B cell (primary cell): Measurements from ENCODE around the gene RBBP6. TPM values are rescaled to one million over a fixed set of nuclear protein-coding genes. Genes with fewer than 3 reads are reported as not detected.

ENCODE experiments used
- ATAC-seq: fragments of 200-7000 bp; cut with Tn5 transposase; one replicate; pipeline ENCODE4 v1.10.0; 2021; ENCODE audit warnings: low read depth, mild to moderate bottlenecking, moderate number of reproducible peaks, moderate library complexity
- CTCF ChIA-PET: fragments of 350-600 bp; sonication (Branson Sonifier 250); formaldehyde crosslinking; loops from one replicate; lab custom pipeline; 2021; ENCODE audit warnings: antibody characterized with exemption, inconsistent platforms; lab: Charles Lee
- POLR2A ChIA-PET: fragments of 350-600 bp; sonication (Branson Sonifier 250); formaldehyde crosslinking; loops from one replicate; lab custom pipeline; 2021; ENCODE audit warnings: antibody characterized with exemption; lab: Charles Lee
- DNase-seq: peaks from one replicate; pipeline ENCODE4 v3.0.0; 2013
- H2AFZ ChIP-seq: 2 replicates; pipeline ENCODE4 v1.6.1; 2012; ENCODE audit warnings: mild to moderate bottlenecking, low read depth, low read length; ENCODE audit not compliant: insufficient read depth, poor library complexity, severe bottlenecking
- H3K27ac ChIP-seq, 2 donors: 1 replicate in 1 of 2; 2 replicates in 1 of 2; pipeline ENCODE4 v1.5.1; 2012 to 2013; ENCODE audit warnings: low read length in 2 of 2, mild to moderate bottlenecking in 2 of 2, moderate library complexity in 1 of 2
- H3K27me3 ChIP-seq, 4 experiments: fragments of 200-600 bp in 1 of 4; sonication (generic) in 1 of 4; replicated peaks in 1 of 4; 1 replicate in 2 of 4; 2 replicates in 2 of 4; pipeline versions ENCODE4 v1.6.1 to v1.7.0; 2013 to 2016; ENCODE audit warnings: low read length in 3 of 4, mild to moderate bottlenecking in 2 of 4, mixed read lengths in 1 of 4, moderate library complexity in 1 of 4; ENCODE audit not compliant: insufficient read depth in 4 of 4, control insufficient read depth in 3 of 4; ENCODE audit errors: control extremely low read depth in 1 of 4
- H3K36me3 ChIP-seq, 2 experiments: replicated peaks in 1 of 2; 1 replicate in 1 of 2; 2 replicates in 1 of 2; pipeline versions ENCODE4 v1.6.1 to v1.7.1; 2013; ENCODE audit warnings: low read length in 1 of 2; ENCODE audit not compliant: insufficient read depth in 2 of 2, control insufficient read depth in 1 of 2; ENCODE audit errors: control extremely low read depth in 1 of 2, extremely low read depth in 1 of 2
- H3K4me1 ChIP-seq, 2 donors: fragments of 200-600 bp in 1 of 2; sonication (generic) in 1 of 2; 1 replicate in 1 of 2; 2 replicates in 1 of 2; pipeline versions ENCODE4 v1.5.1 to v1.6.1; 2013 to 2017; ENCODE audit warnings: low read length in 2 of 2; ENCODE audit not compliant: control insufficient read depth in 2 of 2, insufficient read depth in 2 of 2
- H3K4me2 ChIP-seq: replicated peaks from 2 replicates; pipeline ENCODE3; 2012; ENCODE audit warnings: mild to moderate bottlenecking, low read depth, low read length; ENCODE audit not compliant: poor library complexity, severe bottlenecking
- H3K4me3 ChIP-seq, 5 experiments: fragments of 200-600 bp in 1 of 5; sonication (generic) in 1 of 5; 1 replicate in 3 of 5; 2 replicates in 2 of 5; pipeline versions ENCODE4 v1.5.1 to v1.7.0; 2011 to 2016; ENCODE audit warnings: low read length in 4 of 5, mild to moderate bottlenecking in 4 of 5, low read depth in 2 of 5, control low read depth in 1 of 5, moderate library complexity in 1 of 5; ENCODE audit not compliant: insufficient read depth in 1 of 5; ENCODE audit errors: control extremely low read depth in 1 of 5, extremely low read depth in 1 of 5
- H3K79me2 ChIP-seq: fragments of 200-600 bp; sonication (generic); one replicate; pipeline ENCODE4 v1.6.0; 2016; ENCODE audit warnings: low read length; ENCODE audit not compliant: control insufficient read depth, insufficient read depth
- H3K9ac ChIP-seq: fragments of 200-600 bp; sonication (generic); 2 replicates; pipeline ENCODE4 v1.6.1; 2017; ENCODE audit warnings: mild to moderate bottlenecking, low read length, moderate library complexity
- H3K9me3 ChIP-seq, 3 donors: one replicate each; pipeline versions ENCODE4 v1.6.1 to v1.7.1; 2013; ENCODE audit warnings: low read length in 2 of 3; ENCODE audit not compliant: control insufficient read depth in 2 of 3, insufficient read depth in 1 of 3; ENCODE audit errors: control extremely low read depth in 1 of 3
- H4K20me1 ChIP-seq: 2 replicates; pipeline ENCODE4 v1.6.0; 2012; ENCODE audit warnings: mild to moderate bottlenecking, low read length; ENCODE audit not compliant: insufficient read depth, control insufficient read depth, poor library complexity, severe bottlenecking
- H3K27ac Mint-ChIP-seq: one replicate; pipeline ENCODE4 v1.8.0; 2021; ENCODE audit warnings: mixed read lengths
- H3K27me3 Mint-ChIP-seq: one replicate; pipeline ENCODE4 v1.8.0; 2021; ENCODE audit warnings: mixed read lengths
- H3K4me1 Mint-ChIP-seq: one replicate; pipeline ENCODE4 v1.8.0; 2021; ENCODE audit warnings: mixed read lengths
- H3K4me3 Mint-ChIP-seq: one replicate; pipeline ENCODE4 v1.8.0; 2021; ENCODE audit warnings: mixed read lengths
- H3K9me3 Mint-ChIP-seq: one replicate; pipeline ENCODE4 v1.8.0; 2022; ENCODE audit warnings: mixed read lengths; ENCODE audit not compliant: insufficient read depth
- EZH2 ChIP-seq: IDR thresholded peaks from 2 replicates; pipeline ENCODE4 v1.6.1; 2012; ENCODE audit warnings: borderline replicate concordance, low read depth, mild to moderate bottlenecking, moderate library complexity, low read length; ENCODE audit not compliant: insufficient read depth, poor library complexity, severe bottlenecking
- WGBS: methylation state at CpG from one replicate; pipeline ENCODE4 v1.1.5; 2013; ENCODE audit warnings: missing lambda C conversion rate; ENCODE audit not compliant: insufficient coverage; 5-methylcytosine and 5-hydroxymethylcytosine counted together
- intact Hi-C: fragments of 100-400 bp; cut with micrococcal nuclease; formaldehyde crosslinking; loops from one replicate; pipeline ENCODE4 v1.10.0; 2022
- polyA plus RNA-seq: library from polyadenylated mRNA; depleted of rRNA; stranded (reverse); fragments of >200 nt; gene quantifications from 2 replicates; pipeline ENCODE4 v1.2.3, GENCODE V29; 2012
- total RNA-seq, 2 donors: library from RNA; stranded (reverse); fragments of 120-200 nt in 1 of 2; gene quantifications; 1 replicate in 1 of 2; 2 replicates in 1 of 2; pipeline versions ENCODE4 v1.2.3 to v1.2.4, GENCODE V29; 2013 to 2022
- TF ChIP-seq, protein P1 (sequence below): fragments of 200-600 bp; IDR thresholded peaks from one replicate; pipeline ENCODE4 v1.8.0; 2022; ENCODE audit warnings: antibody characterized with exemption, mild to moderate bottlenecking

RBBP6 gene
- total and polyA plus RNA-seq, 2 donors (not counting 1 experiment from before 2014, with no cell fraction given) = 107 to 132 TPM

DNA sequence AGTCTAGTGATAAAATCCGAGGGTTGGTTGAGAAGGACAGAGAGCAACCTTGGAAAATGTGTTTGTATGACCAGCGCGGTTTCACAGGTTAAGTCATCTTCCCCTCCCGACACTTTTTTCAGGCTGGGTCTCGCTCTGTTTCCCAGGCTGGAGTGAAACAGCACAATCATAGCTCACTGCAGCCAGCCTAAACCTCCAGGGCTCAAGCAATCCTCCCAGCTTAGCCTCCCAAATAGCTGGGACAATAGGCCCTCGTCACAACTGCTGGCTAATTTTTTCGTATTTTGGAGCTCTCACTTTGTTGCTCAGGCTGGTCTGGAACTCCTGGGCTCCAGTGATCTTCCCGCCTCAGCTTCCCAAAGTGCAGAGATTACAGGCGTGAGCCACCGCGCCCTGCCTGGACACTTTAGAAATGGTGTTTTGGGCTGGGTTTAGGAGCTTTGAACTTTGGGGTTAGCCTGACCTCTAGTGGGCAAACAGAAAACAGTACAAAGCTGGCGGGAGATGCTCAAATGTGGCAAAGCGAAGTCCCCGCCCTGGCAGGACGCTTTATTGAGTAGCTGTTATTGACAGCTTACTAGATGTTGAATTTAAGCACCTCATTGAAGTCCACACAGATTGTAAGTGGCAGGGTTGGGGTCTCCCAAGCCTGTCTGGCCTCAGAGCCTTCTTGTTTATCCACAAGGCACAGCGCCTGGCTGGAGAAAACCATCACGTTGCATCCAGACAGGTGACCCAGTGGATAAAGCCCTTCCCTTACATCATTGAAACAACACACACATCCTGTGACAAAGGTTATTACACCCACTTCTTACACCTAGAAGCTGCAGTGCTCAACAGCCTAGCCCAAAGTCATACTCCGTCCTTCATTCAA is 34.7 kb upstream of the RBBP6 start:
- Mint-ChIP-seq H3K27me3 (peaks cover 35% of the 10 kb centered on the region), H3K4me3 (no peak overlapping the region), H3K4me1 (peaks cover 1% of the 10 kb centered on the region), H3K27ac (no peak overlapping the region), H3K9me3 (no peaks in the 10 kb centered on the region)
- no peaks in the 10 kb centered on the region for H3K36me3 ChIP-seq
- no peak for TF ChIP-seq EZH2
- TF ChIP-seq, protein P1, sequence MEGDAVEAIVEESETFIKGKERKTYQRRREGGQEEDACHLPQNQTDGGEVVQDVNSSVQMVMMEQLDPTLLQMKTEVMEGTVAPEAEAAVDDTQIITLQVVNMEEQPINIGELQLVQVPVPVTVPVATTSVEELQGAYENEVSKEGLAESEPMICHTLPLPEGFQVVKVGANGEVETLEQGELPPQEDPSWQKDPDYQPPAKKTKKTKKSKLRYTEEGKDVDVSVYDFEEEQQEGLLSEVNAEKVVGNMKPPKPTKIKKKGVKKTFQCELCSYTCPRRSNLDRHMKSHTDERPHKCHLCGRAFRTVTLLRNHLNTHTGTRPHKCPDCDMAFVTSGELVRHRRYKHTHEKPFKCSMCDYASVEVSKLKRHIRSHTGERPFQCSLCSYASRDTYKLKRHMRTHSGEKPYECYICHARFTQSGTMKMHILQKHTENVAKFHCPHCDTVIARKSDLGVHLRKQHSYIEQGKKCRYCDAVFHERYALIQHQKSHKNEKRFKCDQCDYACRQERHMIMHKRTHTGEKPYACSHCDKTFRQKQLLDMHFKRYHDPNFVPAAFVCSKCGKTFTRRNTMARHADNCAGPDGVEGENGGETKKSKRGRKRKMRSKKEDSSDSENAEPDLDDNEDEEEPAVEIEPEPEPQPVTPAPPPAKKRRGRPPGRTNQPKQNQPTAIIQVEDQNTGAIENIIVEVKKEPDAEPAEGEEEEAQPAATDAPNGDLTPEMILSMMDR = peak; percentile 87
- WGBS = 44% methylated on average over 15 of the region's 18 CpGs
- peaks cover 0 to 9% (median 1%) of the 10 kb centered on the region in 4 experiments for H3K27me3 ChIP-seq
- no peak overlapping the region for H2AFZ ChIP-seq
- no peaks in the 10 kb centered on the region for H3K9me3 ChIP-seq
- ATAC-seq (peak; percentile 80), DNase-seq (peak; percentile 79)
- no peaks in the 10 kb centered on the region for H4K20me1 ChIP-seq
- H3K4me2 ChIP-seq = no peak overlapping the region
- no peaks in the 10 kb centered on the region for H3K4me1 ChIP-seq
- no peak overlapping the region for H3K4me3 ChIP-seq
- intact Hi-C loops = loop anchor here (1.0 kb wide), 1 partner anchor 769 kb away; no protein-coding TSS in a partner anchor
- H3K79me2 ChIP-seq = no peaks in the 10 kb centered on the region
- H3K9ac ChIP-seq = no peak overlapping the region
- ChIA-PET POLR2A (interaction anchor here (0.6 kb wide), 1 partner anchor 979 kb away, joined by 7 read pairs; no protein-coding TSS in a partner anchor), CTCF (interaction anchor here (0.6 to 2.5 kb wide), 45 partner anchors 9 to 1069 kb away, joined by 3 to 37 read pairs (median 4); partner anchors contain the start of genes RBBP6 and UBFD1)
- no peak overlapping the region for H3K27ac ChIP-seq

DNA sequence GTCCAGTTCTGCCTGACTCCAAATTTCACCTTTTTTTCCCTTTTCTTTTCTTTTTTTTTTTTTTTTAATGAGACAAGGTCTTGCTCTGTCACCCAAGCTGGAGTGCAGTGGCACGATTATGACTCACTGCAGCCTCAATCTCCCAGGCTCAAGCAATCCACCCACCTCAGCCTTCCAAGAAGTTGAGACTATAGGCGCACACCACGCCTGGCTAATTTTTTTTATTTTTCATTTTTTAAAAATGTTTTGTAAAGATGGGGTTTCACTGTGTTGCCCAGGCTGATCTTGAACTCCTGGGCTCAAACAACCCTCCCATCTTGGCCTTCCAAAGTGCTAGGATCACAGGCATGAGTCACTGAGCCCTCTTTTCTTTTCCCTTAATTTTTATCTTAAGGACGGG is 33.4 kb upstream of the RBBP6 start:
- H3K4me3 Mint-ChIP-seq = no peak overlapping the region
- ChIA-PET POLR2A (no interaction called here), CTCF (interaction anchor here (0.6 to 2.8 kb wide), 9 partner anchors 10 to 775 kb away, joined by 3 to 25 read pairs (median 4); no protein-coding TSS in a partner anchor)
- Histone ChIP-seq H4K20me1 (no peaks in the 10 kb centered on the region), H3K4me2 (no peak overlapping the region), H3K4me1 (no peaks in the 10 kb centered on the region), H2AFZ (no peak overlapping the region), H3K79me2 (no peaks in the 10 kb centered on the region), H3K27ac (no peak overlapping the region), H3K9me3 (no peaks in the 10 kb centered on the region), H3K36me3 (no peaks in the 10 kb centered on the region), H3K4me3 (no peak overlapping the region), H3K27me3 (peaks cover 0 to 9% (median 1%) of the 10 kb centered on the region in 4 experiments), H3K9ac (no peak overlapping the region)
- H3K27me3 Mint-ChIP-seq = peaks cover 24% of the 10 kb centered on the region
- intact Hi-C loops = no loop called here
- 100% methylated on average over 1 of the region's 4 CpGs for whole genome bisulfite sequencing
- TF ChIP-seq EZH2 = no peak
- TF ChIP-seq, protein P1 = no peak
- ATAC-seq (no peak), DNase-seq (no peak)
- H3K27ac Mint-ChIP-seq = no peak overlapping the region
- H3K9me3 Mint-ChIP-seq = no peaks in the 10 kb centered on the region
- no peaks in the 10 kb centered on the region for H3K4me1 Mint-ChIP-seq
